Forelimb muscle (tissue), 1 donor: ENCODE results near the gene BBX. TPM values are rescaled to one million over a fixed set of nuclear protein-coding genes. Genes with fewer than 3 reads are reported as not detected.
"Not testable (repeated sequence)": the region's sequence is repeated elsewhere in the genome, so short reads cannot be mapped to it uniquely, and the experiment has no call there.

Experiments used
- DNase-seq: peaks from one replicate; pipeline ENCODE4 v3.0.0-alpha.2; 2013; ENCODE audit warnings: low read depth
- polyA plus RNA-seq: library from polyadenylated mRNA; unstranded; fragments of 120-200 nt; gene quantifications from one replicate; pipeline ENCODE4 v1.2.1, GENCODE V29; 2013; ENCODE audit not compliant: insufficient read length

The BBX gene
- polyA plus RNA-seq, 1 donor, result 42.0 TPM

DNA sequence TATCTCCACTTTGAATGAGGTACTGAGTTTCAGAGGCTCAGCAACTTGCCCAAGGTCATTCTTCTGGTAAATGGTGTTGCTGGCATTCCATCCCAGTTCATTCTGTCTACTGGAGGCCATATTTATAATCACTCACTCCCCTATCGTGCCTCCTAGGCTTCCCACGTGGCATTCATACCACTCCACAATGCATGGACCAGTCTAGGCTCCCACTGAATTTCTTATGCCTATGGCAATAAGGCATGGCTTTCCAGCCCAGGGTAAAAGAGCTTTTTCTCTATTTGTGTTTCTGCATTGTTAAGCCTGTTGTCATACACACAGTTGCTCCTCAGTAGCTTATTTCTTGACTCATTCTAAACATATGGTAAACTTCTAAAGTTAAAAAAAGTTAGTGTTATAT, 19.9 kb downstream of the BBX start:
- DNase-seq, result no peak

DNA sequence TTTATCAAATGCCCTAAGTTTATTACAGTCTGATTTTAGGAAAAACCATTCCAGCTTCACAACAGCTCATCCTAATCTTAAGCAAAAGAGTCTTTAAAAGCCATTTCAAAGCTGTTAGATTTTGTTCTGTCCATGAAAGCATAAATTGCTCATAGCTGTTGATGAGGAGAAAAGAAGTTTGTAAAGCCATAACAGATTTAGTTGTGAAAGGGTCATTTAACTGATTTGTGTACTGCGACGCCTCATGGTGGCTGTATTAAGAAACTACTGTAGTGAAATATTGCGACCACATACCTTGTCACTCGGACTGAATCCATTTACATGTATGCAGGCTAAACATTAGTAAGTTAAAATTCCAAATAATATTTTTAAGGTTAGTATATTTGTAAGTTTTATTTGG, 20.9 kb downstream of the BBX start:
- no peak for DNase-seq

DNA sequence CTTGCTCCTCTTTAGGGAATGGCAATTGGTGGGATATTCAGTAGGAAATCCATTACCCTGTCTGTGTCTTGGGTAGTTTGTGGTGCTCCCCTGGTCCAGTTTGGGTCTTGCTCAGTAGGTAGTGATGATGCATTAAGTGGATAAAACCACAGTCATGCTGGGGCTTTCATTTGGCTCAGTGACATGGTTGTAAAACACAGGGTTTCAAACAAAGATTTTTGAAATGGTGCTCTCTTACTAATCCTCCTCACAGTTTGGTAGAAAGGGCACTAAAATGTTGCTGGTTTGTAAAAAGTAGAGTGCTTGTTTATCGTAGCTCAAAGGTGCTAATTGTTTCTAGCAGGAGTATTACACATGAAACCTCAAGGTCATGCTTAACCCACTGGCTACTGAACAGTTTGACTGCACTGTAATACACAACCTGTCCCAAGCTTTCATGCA, 22.9 kb downstream of the BBX start:
- DNase-seq, result no peak

DNA sequence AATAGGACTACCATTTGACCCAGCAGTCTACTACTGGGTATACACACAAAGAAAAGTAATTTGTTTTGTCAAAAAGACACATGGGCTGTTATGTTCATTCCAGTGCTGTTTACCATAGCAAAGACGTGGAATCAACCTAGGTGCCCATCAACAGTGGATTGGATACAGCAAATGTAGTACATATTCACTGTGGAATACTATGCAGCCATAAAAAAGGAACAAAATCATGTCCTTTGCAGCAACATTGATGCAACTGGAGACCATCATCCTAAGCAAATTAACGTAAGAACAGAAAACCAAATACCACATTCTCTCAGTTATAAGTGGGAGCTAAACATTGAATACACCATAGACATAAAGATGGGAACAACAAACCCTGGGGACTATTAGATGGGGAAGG, 25.8 kb downstream of the BBX start:
- no peak for DNase-seq

DNA sequence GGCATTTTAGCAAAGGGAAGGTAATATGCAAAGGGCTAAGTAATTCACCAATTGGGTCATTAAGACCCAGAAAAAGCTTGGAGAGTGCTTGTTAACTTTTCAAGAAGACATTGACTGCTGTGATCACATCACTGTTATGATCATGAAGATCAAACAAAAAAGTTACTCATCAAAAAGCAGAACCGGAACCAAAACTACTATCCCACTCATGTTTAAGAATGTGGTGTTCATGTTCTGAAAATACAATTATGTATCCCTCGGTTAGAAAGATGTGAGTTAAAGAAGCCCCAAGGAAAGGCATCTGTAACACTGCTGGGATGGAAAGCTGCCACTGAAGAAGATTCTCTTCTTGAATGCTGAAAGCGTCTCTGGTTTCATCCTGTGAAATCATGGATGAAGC, 32.6 kb downstream of the BBX start:
- DNase-seq, result no peak

DNA sequence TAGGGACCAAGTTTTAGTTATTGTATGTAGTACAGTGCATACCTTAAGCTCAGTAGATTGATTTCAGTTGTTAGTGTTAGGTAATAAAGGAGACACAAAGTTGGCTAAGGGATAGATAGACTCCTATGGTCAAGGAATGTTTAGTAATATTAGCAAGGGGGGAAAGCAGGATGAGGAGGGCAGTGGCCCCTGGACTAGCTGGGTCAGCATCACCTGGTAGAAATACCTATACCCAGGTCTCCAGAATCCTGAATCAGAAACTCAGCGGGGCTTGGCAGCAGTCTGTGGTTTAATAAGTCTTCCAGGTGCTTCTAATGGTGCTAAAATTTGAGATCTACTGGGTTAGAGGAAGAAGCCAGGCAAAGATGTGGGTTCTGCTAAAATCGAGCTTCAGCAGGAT, 35.0 kb downstream of the BBX start:
- no peak for DNase-seq

DNA sequence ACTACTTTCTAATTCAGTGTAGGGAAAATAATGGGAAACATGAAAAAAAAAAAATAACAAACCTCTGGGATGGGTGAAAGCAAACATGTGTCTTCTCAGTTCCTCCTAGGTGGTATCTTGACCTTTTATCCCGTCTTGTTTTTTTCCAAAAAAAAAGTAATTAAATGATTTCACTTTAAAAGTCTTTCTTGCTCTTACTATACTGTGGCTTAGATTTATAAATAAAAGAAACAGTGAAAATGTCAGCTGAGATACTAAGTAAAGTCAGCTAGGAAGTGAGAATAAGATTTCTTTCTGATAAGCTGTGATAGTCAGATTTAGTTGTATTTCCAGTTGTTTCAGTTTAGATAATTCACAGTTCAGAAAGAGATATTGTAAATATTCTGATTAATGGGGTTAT, 37.4 kb downstream of the BBX start:
- no peak for DNase-seq

DNA sequence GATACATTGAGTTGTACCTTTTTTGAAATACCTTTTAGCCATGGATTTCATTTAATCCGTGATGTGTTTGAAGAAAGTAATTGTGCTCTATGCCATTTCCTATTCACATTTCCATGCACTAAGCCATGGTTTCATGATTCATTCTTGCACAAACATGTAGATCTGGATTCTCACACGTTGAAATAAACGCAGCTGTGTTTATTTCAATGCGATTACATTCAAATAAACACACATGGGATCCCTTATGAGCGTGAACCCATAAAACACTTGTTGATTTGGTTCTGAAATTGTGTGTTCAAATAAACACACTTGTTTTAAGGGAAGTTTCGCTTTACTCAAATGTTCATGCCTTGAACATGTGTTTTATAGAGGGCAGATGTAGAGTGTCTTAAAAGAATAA, 39.2 kb downstream of the BBX start:
- DNase-seq, result no peak

DNA sequence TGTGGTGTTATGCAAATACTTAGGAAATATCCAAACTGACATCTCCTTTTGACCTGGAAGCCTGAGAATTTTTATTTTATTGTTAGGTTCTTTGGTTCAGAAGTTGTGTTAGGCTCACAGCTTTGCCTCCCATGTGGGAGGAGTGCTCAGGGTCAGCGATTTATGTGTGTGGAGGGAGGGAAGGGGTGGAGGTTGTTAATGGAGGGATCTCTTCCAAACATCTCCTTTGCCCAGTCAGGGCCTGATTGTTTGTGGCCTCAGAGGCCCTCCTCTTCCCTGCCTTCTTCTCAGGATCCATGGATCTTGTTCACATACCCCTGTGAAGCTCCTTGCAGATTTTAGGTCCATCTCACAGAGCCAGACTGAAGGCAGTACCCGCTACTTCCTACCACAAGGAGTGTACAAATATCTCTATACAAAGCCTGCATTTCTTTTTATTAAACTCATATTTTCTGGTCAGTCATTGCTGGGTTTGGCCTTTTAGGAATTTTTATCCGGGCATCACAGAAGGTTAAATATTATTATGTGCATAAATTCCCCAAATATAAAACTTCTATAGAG, 40.3 kb downstream of the BBX start:
- DNase-seq, result no peak

DNA sequence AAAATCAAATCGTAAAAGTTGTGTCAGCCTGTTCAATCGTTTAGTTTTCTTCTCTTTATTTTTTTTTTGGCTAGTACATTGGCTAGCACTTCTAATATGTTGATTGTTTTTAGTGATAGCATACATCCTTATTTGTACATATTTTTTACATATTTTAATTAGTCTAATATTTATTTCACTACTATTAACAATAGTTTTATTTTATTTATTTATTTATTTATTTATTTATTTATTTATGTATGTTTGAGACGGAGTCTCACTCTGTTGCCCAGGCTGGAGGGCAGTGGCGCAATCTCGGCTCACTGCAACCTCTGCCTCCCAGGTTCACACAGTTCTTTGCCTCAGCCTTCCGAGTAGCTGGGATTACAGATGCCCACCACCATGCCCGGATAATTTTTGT, 42.5 kb downstream of the BBX start:
- not testable (repeated sequence) for DNase-seq

DNA sequence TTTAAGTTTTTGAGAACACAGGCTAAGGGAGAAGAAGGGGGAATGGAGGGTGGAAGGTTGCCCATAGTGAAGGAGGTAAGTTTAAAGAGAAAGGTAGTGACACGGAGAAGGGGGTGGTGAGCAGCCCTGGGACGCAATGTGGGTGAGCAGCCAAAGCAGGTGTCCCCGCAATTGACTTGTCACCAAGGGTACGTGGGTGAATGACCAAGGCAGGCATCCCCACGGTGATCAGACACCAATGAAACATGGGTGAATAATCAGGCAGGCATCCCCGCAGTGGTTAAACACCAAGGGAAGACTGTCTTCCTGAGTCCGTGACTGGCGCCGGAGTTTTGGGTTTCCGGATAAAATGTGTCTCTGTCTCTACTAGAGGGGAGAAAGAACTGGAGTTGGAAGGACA, 48.3 kb downstream of the BBX start:
- not testable (repeated sequence) for DNase-seq

DNA sequence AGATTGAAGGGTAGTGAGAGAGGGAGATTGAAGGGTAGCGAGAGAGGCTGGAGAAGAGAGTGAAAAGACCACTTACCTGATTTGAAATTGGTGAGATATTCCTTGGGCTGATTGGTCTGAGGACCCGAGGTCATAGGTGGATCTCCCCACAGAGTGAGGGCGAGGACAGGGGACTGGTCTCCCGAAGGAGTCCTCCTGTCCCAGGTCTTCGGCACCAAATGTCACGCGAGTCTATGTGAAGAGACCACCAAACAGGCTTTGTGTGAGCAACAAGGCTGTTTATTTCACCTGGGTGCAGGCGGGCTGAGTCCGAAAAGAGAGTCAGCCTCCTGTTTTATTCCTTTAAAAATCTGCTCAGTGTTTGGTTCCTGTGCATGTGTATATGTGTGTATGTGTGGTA, 48.7 kb downstream of the BBX start:
- not testable (repeated sequence) for DNase-seq

DNA sequence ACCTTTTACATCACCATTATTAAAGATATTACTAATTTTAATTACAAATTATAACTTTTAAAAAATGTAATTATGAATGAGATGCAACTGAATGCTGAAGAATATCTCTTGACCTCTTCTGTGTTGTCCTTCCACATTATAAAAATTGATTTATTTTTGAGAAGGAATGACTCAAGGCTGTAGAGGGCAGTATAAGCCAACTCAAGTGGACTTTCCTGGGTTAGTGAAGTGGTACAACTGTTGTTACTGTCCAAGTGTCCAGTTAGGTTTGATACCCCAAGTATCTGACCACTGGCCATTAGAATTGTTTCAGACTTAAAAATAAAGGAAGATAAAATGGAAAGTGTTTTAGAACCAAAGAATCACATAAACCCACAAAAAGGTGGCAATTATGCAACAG, 51.9 kb downstream of the BBX start:
- peak; percentile 14 for DNase-seq

DNA sequence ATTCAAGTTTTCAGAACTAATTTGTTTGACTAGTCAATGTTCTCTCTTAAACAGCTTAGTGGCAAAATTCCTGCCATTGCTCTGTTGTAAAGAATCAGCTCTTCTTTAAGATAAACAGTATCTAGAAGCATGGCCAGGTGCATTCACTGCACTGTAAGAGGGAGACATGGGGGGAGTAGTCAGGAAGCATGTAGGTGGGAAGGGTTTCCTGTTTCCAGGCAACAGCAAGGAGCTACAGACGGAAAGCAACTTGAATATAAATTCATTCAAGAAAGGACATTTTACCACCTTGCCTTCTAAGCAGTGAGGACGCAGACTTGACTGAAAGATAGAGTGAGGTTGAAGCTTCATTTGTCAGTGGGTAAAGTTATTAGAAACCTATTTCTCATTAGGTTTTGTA, 55.3 kb downstream of the BBX start:
- no peak for DNase-seq

DNA sequence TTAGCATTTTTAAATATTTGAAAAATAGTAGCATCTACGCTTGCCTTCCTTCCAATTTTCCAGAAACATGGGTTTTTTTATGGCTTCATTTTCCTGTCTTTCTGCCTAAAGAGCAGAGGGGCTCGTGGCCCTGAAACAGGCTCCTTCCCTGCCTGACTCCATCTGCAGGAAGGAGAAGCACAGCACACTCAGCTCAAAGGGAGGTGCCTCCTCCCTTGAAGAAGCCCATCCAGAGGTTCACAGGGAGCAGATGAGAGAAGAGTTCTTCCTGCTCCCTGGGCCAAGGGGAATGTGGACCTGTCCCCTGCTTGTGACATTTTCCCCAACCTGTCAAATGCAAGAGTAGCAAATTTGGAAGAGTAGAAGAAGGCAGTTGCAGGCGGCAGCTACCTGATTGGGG, 55.8 kb downstream of the BBX start:
- DNase-seq, result no peak

DNA sequence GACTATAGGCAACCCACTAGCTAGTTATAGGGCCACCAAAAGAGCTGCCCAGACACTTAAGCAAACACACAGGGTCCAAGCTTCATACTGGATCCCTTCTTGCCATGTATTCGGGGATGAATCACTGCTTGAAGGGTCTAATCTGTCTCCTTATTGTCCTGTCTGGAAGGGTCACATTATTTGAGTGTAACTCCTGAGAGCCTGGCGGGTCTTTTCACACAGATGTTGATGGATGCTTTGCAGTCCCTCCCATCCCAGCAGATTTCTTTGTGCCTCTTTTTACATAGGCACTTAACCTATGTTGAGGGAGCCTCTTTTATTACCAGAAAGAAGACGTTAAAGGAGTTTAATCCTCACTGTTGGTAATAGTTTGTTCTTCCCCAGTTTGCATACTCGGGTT, 56.6 kb downstream of the BBX start:
- DNase-seq, result no peak

DNA sequence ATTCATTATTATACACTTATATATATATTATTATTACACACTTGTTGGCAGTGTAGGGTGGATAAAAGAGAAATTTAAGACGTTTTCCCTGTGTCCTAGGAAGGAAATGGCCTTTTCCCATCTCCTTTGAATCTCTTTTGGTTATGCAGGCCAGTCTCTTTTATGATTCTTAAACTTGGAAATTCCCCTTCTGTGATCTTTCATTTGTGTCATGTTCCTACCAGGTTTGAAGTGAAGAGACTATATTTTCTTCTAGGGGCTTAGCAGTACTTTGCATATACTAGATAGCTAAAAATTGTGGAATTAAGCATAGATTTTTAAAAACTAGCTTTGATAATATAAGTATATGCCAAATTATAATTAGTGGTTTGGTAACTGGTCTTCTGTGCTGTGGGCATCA, 58.5 kb downstream of the BBX start:
- no peak for DNase-seq

DNA sequence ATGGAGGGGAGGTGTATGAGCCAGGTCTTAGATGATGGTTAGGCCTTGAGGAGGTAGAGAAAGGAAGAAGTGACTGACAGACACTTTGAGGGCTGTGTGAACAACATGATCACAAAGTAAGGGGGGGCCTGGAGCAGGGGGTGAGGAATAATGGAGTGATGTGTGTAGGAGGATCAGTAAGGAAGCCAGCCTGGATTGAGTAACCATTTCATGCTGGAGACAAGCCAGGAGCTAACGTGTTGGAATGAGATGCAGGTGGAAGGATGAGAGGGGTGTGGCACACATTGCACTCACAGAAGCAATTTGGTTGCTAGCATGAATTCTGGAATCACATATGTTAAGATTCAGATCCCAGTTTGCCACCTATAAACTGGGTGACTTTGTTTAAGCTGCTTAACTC, 65.5 kb downstream of the BBX start:
- no peak for DNase-seq

DNA sequence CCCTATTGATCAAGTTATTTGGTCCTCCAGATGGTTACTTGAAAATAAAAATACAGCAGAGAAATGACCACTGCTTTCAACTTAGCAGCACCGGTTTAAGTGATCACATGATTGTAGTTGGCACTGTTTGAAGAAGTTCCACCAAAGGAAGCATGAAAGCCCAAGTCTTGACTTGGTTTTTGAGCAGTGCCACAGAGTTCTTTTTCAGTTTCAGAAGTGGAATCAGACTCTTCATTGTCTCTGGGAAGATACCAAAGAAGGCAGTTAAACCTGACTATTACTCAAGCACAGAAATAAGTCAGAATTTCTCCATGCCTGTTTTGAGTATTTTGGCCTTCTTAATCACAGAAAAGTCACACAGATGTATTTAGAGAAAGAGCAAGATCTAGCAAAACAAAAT, 66.7 kb downstream of the BBX start:
- DNase-seq, result no peak

DNA sequence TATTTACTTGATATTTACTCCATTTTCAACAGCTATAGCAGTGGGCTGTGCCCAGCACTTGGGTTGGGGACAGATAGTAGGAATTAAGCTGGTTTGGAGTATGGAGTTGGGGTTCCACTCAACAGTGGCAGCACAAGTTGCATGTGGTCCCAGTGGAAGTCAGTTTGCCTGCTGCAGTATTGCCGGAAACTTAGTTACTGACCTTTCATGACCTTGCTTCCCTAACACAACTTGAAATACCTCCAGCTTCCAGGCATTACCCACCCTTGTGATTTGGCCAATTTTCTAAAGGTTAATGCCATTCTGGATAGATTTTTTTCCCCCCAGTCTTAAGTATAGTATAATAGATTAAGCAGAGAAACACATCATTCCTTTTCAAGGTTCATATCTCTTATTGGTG, 68.0 kb downstream of the BBX start:
- no peak for DNase-seq

DNA sequence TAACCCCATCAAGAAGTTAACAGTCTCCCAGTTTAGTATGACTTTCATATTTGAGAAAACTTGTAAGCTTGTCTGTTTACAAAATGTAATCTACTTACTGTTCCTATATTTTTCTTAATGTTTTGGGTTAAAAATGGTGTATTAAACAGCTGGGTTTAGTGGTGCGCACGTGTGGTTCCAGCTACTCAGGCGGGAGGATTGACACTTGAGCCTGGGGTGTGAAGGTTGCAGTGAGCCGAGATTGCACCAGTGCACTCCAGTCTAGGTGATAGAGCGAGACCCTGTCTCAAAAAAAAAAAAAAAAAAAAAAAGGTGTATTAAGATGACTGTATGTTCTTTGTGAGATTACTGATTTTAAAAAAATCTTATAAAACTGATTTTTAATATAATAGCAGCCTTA, 69.3 kb downstream of the BBX start:
- no peak for DNase-seq

DNA sequence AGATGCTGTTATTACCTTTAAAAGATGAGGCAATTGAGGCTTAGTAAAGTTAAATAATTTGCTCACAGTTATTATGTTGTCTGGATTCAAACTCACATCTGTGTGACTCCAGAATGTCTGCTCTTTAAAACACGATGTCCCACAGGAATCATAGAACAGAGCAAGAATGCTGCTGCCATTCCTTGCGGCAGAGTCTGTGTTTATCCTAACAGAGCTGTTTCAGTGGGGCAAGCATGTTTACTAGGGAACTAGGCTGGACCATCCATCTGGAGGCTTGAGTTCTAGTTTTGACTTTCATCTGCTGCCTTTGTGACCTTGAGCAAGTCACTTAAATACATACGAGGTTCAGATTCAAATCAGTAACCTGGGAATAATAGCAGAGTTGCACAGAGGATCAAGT, 72.1 kb downstream of the BBX start:
- DNase-seq, result no peak

DNA sequence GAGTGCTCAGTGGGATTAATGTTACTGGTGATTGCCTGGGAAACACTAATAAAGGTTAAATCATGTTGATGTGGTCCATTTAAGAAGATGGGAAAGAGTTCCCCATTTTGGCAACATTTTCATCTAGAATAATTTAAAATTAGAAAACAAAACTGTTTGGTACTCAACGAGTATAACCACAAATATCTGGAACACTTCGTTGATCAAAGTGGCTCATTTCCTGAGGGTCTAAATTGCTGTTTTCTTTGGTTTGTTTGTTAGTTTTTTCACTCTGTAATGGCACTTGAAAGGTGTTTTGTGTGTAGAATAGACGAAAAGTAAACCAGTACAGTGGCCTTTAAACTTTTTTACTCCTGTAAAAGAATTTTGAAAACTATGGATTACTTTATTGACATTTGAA, 73.9 kb downstream of the BBX start:
- DNase-seq, result no peak

DNA sequence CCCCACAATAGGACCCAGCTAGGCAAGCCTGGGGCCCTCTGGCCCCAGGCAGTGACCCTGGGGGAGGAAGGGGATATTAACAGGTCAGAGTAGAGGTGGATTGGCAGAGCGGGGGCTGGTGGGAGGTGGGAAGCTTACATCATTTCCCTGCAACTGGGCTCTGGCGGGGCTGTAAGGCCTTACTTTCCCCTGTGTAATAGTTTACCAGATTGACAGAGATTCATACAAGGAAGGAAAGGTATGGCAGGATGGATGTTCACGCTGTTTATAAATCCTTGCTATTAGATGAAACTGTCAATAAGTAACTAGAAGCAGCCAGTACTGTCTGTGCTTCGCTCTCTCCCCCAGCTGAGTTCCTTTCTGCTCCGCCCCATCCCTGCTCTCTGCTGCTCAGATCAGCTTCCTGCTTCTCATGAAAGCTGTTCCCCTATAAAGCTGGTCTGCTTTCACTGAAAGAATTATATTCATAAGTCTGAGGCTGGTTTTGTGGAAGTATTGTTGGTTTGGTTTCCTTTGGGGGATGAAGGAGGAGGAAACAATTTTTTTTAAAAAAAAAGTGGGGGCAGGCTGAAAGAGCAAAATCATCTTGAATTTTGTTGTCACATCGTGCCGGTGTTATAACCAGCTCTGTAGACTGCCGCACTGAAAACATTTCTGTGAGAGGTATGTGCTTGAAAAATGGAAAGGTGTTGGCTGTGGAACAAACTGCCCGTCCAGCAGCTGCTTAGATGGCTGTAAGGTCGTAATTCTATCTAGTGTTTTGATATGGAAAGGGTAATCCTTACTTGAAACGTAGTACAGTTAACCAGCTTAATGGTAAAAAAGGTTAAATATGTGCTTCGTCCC, 76.4 kb downstream of the BBX start:
- peak; percentile 35 for DNase-seq
